ENCODE results near the gene CTAGE8. TPM values are rescaled to one million over a fixed set of nuclear protein-coding genes. Genes with fewer than 3 reads are reported as not detected.
"Not testable (repeated sequence)": the region's sequence is repeated elsewhere in the genome, so short reads cannot be mapped to it uniquely, and the experiment has no call there.

The CTAGE8 gene
- total RNA-seq (2014; rRNA removed; shearing (Covaris generic)), result 0.12 TPM in 1 of 2 replicates, not detected in the other
- not detected in 2 replicates for polyA plus RNA-seq (2014; cell fraction: nucleus; rRNA removed)

DNA sequence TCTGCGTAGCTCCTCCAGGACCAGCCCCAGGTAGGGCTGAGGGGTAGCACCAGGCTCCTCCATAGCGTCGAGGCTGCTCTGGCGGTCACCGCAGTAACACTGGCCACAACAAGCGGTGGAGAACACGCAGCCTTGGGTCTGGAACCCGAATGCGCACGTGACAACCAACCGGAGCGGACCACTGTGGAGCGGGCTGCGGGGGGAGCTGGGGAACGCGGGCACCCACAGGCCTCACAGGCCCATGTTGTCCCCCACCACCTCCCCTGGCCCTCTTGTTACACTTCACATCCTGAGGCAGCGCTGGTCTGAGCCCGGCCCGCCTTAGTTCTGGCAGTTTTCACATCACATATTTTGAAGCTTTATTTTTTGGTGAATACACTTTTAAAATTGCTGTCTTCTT, at the start of gene CTAGE8:
Gene CTAGE8 (minus strand): TSS at position 101 of the 400 bp plus-strand sequence. CDS start 38 bp downstream, at position 63.
- not testable (repeated sequence) for DNase-seq (ENCODE audit: extremely low read depth, low read depth)

- DNase-seq (ENCODE audit: extremely low read depth, low read depth), result not testable (repeated sequence)
Measured at GRCh38 chr7:144317537-144317936, 48.4 kb upstream of the CTAGE8 start.

GRCh38 chr7:144311872-144312469, 42.9 kb upstream of the CTAGE8 start, which contains the start of gene OR2A1:
TSS of gene OR2A1 (plus strand) at chr7:144312419. CDS start at chr7:144318125, 5,706 bp downstream.
- DNase-seq (ENCODE audit: extremely low read depth, low read depth), result not testable (repeated sequence)

- not testable (repeated sequence) for DNase-seq (ENCODE audit: extremely low read depth, low read depth)
Measured at GRCh38 chr7:144311218-144311617, 42.1 kb upstream of the CTAGE8 start.

GRCh38 chr7:144309702-144310101, 40.6 kb upstream of the CTAGE8 start:
- not testable (repeated sequence) for DNase-seq (ENCODE audit: extremely low read depth, low read depth)

- not testable (repeated sequence) for DNase-seq (ENCODE audit: extremely low read depth, low read depth)
Measured at GRCh38 chr7:144305156-144305555, 36.1 kb upstream of the CTAGE8 start.

GRCh38 chr7:144303607-144304006, 34.5 kb upstream of the CTAGE8 start:
- not testable (repeated sequence) for DNase-seq (ENCODE audit: extremely low read depth, low read depth)

DNA sequence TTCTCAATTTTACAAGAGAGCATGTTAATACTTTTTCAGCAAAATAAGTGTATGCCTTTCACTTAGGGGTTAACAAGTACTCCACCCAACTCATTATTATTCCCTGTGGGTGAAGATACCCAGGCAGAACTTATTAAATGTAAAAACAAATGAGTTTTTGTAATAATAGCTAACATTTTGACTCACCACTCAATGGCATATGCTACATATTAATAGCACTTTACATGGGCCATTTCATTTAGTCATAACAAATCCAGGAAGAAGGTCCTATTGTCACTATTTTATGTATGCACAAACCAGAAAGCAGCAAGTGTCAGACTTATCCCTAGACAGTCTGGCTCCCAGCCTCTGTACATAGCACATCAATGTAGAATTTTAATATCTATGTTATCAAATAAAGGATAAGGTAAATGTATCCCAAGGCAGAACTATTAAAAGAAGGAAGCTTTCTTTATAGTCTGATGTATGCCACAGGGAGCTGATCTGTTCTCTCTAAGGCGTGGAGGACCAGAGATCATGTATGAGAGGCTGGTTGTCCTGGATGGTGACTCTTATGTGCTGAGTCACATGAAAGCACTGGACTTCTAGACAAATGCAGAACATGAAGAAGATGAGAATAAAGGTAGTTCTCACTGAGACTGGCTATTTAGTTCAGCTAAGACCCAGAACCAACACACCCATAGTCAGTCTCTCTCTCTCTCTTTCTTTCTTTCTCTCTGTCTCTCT, 33.7 kb upstream of the CTAGE8 start:
- DNase-seq (ENCODE audit: extremely low read depth, low read depth), result not testable (repeated sequence)

GRCh38 chr7:144293794-144294499, 24.9 kb upstream of the CTAGE8 start:
- DNase-seq (ENCODE audit: extremely low read depth, low read depth), result not testable (repeated sequence)

GRCh38 chr7:144292384-144293161, 23.5 kb upstream of the CTAGE8 start:
- DNase-seq (ENCODE audit: extremely low read depth, low read depth), result not testable (repeated sequence)

- DNase-seq (ENCODE audit: extremely low read depth, low read depth), result not testable (repeated sequence)
Measured at GRCh38 chr7:144291607-144292006, 22.5 kb upstream of the CTAGE8 start.

DNA sequence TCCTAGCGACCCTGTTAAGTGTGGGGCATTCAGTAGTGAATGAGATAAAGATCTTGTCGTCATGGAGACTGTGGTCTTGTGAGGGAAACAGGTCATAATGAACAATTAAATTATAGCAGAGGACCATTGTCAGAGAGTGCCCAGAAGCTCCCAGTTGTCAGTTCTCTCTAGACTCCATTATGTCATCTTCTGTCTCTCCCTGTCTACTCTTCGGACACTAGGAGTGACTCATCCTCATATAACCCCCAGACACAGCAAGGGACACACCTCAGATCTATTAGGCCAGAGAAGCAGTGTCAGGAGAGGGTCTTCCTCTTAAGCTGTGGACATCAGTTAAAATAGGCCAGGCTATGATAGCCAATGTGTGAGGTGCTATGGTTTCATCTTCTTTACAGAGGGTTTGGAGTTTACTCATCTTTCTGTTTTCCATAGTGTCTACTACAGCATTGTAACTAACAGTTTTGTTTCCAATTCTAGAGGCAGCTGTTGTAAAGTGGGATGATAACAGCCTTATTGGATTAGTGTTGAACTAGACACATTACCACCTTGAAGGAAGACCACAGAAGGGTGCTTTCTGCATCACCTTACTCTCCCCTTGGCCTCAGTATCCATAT, 18.2 kb upstream of the CTAGE8 start:
- not testable (repeated sequence) for DNase-seq (ENCODE audit: extremely low read depth, low read depth)

DNA sequence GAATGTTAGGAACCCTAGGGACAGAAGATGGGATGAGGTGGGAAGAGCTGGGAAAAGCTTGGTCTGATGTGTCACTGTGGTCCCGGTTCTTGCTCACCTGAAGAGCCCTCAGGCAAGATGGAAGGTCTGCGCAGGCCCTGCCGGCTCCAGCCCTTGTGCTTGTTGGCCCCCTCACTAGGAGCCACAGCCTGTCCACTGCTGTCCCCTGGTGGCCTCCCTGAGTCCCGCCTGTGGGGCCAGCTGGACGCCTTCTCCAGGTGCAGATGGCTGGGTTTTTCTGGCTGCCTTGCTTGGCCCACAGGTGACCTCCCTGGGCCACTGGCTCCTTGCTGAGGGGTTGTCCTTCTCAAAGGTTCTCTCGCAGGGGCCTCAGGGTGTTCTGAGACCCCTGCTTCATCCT, 14.6 kb upstream of the CTAGE8 start:
- not testable (repeated sequence) for DNase-seq (ENCODE audit: extremely low read depth, low read depth)

DNA sequence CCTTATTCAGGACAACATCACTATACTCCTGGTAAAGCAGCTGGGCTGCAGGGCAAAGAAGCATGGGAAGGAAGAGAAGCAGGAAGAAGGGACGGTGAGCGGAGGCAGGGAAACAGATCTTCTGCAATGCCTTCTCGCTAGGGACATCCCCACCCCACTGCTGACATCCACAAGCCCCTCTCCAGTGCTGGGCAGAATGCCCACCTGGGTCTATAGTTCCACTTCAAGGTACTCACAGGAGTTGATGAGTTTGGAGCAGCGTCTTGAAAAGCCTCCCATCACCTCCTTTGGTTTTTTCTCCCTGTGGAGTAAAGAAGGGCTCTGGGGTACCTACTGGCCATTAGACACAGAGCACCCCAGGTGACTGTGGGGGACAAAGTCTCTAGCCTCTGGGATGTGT, 13.4 kb upstream of the CTAGE8 start:
- not testable (repeated sequence) for DNase-seq (ENCODE audit: extremely low read depth, low read depth)

DNA sequence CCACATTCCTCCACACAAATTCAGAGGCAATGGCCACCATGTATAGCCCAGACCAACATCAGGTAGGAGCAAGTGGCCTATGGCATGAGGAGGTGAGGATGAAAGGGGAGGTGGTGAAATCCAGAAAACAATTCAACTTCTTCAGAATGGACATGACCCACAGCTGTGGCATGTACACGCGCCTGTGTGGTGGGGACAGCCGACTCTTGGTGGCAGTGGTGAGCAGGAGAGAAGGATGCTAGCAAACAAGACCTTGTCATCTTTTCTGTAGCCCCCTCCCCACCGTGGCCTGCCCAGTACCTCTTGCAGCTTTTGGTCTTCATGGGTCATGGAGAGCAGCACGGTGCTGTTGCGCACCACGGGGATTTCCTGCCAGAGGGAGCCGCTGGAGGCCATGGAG, 12.9 kb upstream of the CTAGE8 start:
- not testable (repeated sequence) for DNase-seq (ENCODE audit: extremely low read depth, low read depth)

- DNase-seq (ENCODE audit: extremely low read depth, low read depth), result not testable (repeated sequence)
Measured at GRCh38 chr7:144280010-144280409, 10.9 kb upstream of the CTAGE8 start.

DNA sequence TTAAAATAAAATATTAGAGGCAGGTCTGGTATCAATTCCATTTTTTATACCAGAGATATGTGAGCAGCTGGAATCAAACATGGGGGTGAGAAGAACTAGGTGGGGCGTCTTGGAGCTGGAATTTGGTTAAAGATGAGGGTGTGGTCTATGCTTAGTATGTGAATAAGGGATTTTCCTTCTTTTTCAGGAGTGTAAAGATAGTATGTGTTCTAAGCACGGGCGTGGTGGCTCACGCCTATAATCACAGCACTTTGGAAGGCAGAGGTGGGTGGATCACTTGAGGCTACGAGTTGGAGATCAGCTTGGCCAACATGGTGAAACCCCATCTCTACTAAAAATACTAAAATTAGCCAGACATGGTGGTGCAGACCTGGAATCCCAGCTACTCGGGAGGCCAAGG, 6.2 kb upstream of the CTAGE8 start:
- not testable (repeated sequence) for DNase-seq (ENCODE audit: extremely low read depth, low read depth)

DNA sequence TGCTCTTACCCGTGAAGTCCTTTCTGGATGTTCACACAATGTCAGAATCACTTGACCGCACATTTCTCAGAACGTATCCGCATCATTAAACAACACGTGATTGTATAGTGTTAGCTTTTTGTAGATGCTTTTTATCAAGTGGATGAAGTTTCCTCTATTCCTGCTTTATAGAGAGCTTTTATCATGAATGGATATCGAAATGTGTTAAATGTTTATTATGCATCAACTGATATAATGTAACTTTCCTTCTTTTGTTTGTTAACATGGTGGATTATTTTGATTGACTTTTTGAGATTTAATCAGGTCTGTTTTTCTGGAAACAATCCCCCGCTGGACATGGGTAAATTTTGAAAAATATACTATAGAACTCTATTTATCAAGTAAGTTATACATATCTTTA, 4.4 kb downstream of the CTAGE8 start, which contains the start of gene OR2A7:
Gene OR2A7 (minus strand): TSS at position 101 of the 400 bp plus-strand sequence. CDS start 5,164 bp downstream, outside the sequence.
- not testable (repeated sequence) for DNase-seq (ENCODE audit: extremely low read depth, low read depth)

GRCh38 chr7:144262128-144262527, 7.0 kb downstream of the CTAGE8 start:
- DNase-seq (ENCODE audit: extremely low read depth, low read depth), result not testable (repeated sequence)

- DNase-seq (ENCODE audit: extremely low read depth, low read depth), result not testable (repeated sequence)
Measured at GRCh38 chr7:144259067-144259466, 10.0 kb downstream of the CTAGE8 start.

Measured in NCI-H460 (cell line).